Ishikawa (cell line): ENCODE results near the gene OGG1.

Experiments used
- CEBPB ChIP-seq: IDR thresholded peaks from 2 replicates; pipeline ENCODE4 v1.6.1; 2012
- TF ChIP-seq, protein P1 (sequence below): IDR thresholded peaks from 2 replicates; pipeline ENCODE4 v1.6.1; 2012; ENCODE audit warnings: low read depth, mild to moderate bottlenecking

DNA sequence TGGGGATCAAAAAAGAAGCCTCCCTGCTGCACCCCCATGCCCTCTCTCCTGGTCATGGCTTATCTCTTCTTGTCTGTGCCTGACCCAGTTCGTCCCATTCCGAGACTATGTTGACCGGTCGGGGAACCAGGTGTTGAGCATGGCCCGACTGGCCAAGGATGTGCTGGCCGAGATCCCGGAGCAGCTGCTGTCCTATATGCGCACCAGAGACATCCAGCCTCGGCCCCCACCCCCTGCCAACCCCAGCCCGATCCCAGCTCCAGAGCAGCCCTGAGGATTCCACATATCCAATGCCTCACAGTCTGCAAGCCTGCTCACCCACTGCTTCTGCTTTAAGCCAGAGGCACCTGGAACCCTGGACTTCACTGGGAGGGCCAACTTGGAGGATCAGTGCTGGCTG, 20.3 kb upstream of the OGG1 start:
- TF ChIP-seq CEBPB, result no peak
- TF ChIP-seq, protein P1, sequence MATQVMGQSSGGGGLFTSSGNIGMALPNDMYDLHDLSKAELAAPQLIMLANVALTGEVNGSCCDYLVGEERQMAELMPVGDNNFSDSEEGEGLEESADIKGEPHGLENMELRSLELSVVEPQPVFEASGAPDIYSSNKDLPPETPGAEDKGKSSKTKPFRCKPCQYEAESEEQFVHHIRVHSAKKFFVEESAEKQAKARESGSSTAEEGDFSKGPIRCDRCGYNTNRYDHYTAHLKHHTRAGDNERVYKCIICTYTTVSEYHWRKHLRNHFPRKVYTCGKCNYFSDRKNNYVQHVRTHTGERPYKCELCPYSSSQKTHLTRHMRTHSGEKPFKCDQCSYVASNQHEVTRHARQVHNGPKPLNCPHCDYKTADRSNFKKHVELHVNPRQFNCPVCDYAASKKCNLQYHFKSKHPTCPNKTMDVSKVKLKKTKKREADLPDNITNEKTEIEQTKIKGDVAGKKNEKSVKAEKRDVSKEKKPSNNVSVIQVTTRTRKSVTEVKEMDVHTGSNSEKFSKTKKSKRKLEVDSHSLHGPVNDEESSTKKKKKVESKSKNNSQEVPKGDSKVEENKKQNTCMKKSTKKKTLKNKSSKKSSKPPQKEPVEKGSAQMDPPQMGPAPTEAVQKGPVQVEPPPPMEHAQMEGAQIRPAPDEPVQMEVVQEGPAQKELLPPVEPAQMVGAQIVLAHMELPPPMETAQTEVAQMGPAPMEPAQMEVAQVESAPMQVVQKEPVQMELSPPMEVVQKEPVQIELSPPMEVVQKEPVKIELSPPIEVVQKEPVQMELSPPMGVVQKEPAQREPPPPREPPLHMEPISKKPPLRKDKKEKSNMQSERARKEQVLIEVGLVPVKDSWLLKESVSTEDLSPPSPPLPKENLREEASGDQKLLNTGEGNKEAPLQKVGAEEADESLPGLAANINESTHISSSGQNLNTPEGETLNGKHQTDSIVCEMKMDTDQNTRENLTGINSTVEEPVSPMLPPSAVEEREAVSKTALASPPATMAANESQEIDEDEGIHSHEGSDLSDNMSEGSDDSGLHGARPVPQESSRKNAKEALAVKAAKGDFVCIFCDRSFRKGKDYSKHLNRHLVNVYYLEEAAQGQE, result no peak
